ENCODE results near the gene RALB. TPM values are rescaled to one million over a fixed set of nuclear protein-coding genes. Genes with fewer than 3 reads are reported as not detected.

The RALB gene
- total RNA-seq, 1 experiment from 2014 or later: 24.6 TPM

GRCh38 chr2:120227111-120227991 lies 25.3 kb upstream of the RALB start:
- Histone ChIP-seq H3K27me3 (ENCODE audit: insufficient read depth, low read length) (peaks cover 6% of the 10 kb centered on the region; the same call in 1 of the 2 replicates), H3K27ac (ENCODE audit: insufficient read length, low read depth, low read length) (no peak overlapping the region), H3K56ac (ENCODE audit: insufficient read length, low read depth, low read length) (no peak overlapping the region), H3K79me1 (ENCODE audit: insufficient read depth, low read depth, low read length, poor library complexity, severe bottlenecking) (no peaks in the 10 kb centered on the region), H4K91ac (ENCODE audit: insufficient read length, low read depth, low read length) (no peak overlapping the region), H3K4me2 (ENCODE audit: insufficient read depth, insufficient read length, low read length) (no peak overlapping the region), H4K5ac (ENCODE audit: insufficient read length, low read depth, low read length) (no peak overlapping the region), H4K8ac (replicated peaks; ENCODE audit: insufficient read length, low read depth, low read length) (peak overlapping the region; percentile 62), H3K79me2 (ENCODE audit: insufficient read depth, low read length) (no peaks in the 10 kb centered on the region), H3K4ac (ENCODE audit: low read depth, low read length) (no peak overlapping the region), H2AFZ (ENCODE audit: low read length) (no peak overlapping the region), H2BK12ac (ENCODE audit: insufficient read length, low read depth, low read length) (no peak overlapping the region), H3K4me1 (ENCODE audit: insufficient read depth, low read length) (no peaks in the 10 kb centered on the region), H2BK15ac (ENCODE audit: low read depth, low read length) (no peak overlapping the region), H3T11ph (ENCODE audit: low read length) (no peak overlapping the region), H2BK120ac (ENCODE audit: low read depth, low read length, poor library complexity, severe bottlenecking) (no peak overlapping the region), H3K18ac (ENCODE audit: insufficient read length, low read depth, low read length) (no peak overlapping the region), H3K14ac (ENCODE audit: insufficient read depth, low read length) (peak overlapping the region; percentile 63; the same call in 1 of the 2 replicates), H2BK5ac (ENCODE audit: insufficient read length, low read length) (no peak overlapping the region), H2AK5ac (ENCODE audit: insufficient read length, low read length) (no peak overlapping the region), H3K23me2 (ENCODE audit: insufficient read length, low read depth, low read length, poor library complexity, severe bottlenecking) (no peaks in the 10 kb centered on the region), H3K9me3 (ENCODE audit: control insufficient read depth, low read depth, low read length) (peaks cover 2% of the 10 kb centered on the region), H2BK20ac (ENCODE audit: low read depth, low read length, poor library complexity, severe bottlenecking) (no peak overlapping the region), H4K20me1 (ENCODE audit: control insufficient read depth, insufficient read depth, insufficient read length) (peaks cover 2% of the 10 kb centered on the region), H3K9ac (ENCODE audit: extremely low read depth, insufficient read length, low read length) (no peak overlapping the region), H3K23ac (ENCODE audit: insufficient read length, low read depth, low read length) (no peak overlapping the region)
- H3K9me3 Mint-ChIP-seq: peaks cover 2 to 3% of the 10 kb centered on the region in 2 experiments; a peak in 4 of 5 replicates
- H3K36me3 Mint-ChIP-seq (ENCODE audit: insufficient read depth in 1 of 3, low read depth in 3 of 3): peaks cover 1 to 3% (median 1%) of the 10 kb centered on the region in 3 experiments
- peak; percentile 21 for DNase-seq
- H3K27ac Mint-ChIP-seq: no peak overlapping the region
- H3K4me3 Mint-ChIP-seq: no peak overlapping the region
- TF ChIP-seq, protein P1, sequence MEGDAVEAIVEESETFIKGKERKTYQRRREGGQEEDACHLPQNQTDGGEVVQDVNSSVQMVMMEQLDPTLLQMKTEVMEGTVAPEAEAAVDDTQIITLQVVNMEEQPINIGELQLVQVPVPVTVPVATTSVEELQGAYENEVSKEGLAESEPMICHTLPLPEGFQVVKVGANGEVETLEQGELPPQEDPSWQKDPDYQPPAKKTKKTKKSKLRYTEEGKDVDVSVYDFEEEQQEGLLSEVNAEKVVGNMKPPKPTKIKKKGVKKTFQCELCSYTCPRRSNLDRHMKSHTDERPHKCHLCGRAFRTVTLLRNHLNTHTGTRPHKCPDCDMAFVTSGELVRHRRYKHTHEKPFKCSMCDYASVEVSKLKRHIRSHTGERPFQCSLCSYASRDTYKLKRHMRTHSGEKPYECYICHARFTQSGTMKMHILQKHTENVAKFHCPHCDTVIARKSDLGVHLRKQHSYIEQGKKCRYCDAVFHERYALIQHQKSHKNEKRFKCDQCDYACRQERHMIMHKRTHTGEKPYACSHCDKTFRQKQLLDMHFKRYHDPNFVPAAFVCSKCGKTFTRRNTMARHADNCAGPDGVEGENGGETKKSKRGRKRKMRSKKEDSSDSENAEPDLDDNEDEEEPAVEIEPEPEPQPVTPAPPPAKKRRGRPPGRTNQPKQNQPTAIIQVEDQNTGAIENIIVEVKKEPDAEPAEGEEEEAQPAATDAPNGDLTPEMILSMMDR (conservative IDR thresholded peaks at IDR 0.05): no peak
- WGBS (ENCODE audit: extremely low coverage, insufficient read length, low lambda C conversion rate): no CpG with 5 or more reads among the region's 16 CpGs
- H3K4me1 Mint-ChIP-seq: peaks cover 11 to 20% of the 10 kb centered on the region in 2 experiments
- H3K27me3 Mint-ChIP-seq (ENCODE audit: low read depth): peaks cover 61% of the 10 kb centered on the region

All from H9 (cell line).